ENCODE data around the gene LAMC3.

DNA sequence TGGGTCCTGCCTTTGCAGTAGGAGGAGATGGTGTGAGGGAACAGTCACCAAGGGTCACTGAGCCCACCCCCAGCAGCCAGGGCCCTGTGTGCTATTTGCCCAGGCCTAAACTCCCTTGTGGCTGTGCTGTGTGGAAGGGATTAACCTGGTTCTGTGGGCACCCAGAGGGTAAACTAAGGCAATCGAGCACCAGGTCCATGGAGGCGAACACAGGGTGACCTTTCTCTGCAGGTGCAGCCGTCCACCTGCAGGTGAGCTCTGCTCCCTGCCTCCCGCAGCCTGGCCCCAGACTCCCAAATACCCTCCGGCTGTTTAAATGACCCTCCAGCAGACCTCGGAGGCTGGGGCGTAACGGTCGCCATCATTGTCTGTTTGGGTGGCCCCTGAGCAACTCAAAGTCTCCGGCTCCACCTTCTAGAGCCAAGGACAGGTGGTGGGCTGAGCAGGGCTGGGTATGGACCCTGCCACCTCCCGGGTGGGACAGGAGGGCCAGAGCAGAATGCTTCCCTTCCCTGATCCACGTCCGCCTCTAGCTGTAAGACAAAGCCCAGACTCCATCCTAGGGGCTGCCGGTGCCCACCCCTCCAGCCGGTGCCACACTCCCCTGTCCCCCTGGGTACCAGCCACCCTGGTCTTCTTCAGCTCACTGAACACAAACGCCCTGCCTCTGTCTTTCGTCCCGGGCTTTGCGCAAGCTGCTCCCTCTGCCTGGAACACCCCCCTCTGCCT is 35.9 kb upstream of the LAMC3 start:
- TF ChIP-seq SMC3 (conservative IDR thresholded peaks at IDR 0.05; ENCODE audit: poor library complexity), result no peak
- TF ChIP-seq, protein P1, sequence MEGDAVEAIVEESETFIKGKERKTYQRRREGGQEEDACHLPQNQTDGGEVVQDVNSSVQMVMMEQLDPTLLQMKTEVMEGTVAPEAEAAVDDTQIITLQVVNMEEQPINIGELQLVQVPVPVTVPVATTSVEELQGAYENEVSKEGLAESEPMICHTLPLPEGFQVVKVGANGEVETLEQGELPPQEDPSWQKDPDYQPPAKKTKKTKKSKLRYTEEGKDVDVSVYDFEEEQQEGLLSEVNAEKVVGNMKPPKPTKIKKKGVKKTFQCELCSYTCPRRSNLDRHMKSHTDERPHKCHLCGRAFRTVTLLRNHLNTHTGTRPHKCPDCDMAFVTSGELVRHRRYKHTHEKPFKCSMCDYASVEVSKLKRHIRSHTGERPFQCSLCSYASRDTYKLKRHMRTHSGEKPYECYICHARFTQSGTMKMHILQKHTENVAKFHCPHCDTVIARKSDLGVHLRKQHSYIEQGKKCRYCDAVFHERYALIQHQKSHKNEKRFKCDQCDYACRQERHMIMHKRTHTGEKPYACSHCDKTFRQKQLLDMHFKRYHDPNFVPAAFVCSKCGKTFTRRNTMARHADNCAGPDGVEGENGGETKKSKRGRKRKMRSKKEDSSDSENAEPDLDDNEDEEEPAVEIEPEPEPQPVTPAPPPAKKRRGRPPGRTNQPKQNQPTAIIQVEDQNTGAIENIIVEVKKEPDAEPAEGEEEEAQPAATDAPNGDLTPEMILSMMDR (IDR thresholded peaks at IDR 0.05; ENCODE audit: poor library complexity, severe bottlenecking), result no peak

Measured in neural cell (in vitro differentiated cells).